ENCODE measurements around the gene ALKBH2.

ALKBH2 gene

DNA sequence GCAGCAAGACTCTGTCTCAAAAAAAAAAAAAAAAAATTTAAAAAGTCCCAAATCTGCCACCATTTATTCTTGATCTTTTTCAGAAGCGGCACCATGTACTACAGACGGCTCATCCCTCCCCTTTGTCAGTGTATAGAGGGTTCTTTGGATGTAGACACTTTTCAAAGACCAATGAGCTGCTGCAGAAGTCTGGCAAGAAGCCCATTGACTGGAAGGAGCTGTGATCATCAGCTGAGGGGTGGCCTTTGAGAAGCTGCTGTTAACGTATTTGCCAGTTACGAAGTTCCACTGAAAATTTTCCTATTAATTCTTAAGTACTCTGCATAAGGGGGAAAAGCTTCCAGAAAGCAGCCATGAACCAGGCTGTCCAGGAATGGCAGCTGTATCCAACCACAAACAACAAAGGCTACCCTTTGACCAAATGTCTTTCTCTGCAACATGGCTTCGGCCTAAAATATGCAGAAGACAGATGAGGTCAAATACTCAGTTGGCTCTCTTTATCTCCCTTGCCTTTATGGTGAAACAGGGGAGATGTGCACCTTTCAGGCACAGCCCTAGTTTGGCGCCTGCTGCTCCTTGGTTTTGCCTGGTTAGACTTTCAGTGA lies 16.6 kb upstream of the ALKBH2 start:
- no peak for TF ChIP-seq JUND (IDR thresholded peaks at IDR 0.05; ENCODE audit: low read depth)
- no peak for DNase-seq (ENCODE audit: low read depth in 1 of 2, low spot score in 1 of 2)
- in situ Hi-C loops (cut with HindIII; ENCODE audit: low pct_unique_long_range_greater_than_20kb, low sequenced_read_pairs), result no loop called here

DNA sequence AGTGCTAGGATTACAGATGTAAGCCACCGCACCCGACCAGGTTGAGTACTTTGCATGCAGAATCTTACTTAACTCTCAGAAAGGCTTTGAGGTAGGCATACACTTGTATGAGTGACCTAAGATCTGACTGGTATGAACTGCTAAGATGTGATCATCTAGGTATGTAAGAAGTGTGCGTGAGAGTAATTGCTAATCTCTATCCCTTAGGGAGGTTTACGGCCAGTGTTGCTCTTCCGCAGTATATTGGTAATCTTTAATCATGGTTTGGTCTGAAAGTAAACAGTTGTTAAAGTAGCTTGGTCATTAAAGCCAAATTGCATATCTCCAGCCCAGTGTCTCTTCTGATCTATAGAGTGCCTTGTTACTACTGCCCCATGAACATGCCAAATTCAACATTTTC lies 11.9 kb upstream of the ALKBH2 start:
- no peak for TF ChIP-seq JUND (IDR thresholded peaks at IDR 0.05; ENCODE audit: low read depth)
- no peak for DNase-seq (ENCODE audit: low read depth in 1 of 2, low spot score in 1 of 2)
- in situ Hi-C loops (cut with HindIII; ENCODE audit: low pct_unique_long_range_greater_than_20kb, low sequenced_read_pairs), result no loop called here

DNA sequence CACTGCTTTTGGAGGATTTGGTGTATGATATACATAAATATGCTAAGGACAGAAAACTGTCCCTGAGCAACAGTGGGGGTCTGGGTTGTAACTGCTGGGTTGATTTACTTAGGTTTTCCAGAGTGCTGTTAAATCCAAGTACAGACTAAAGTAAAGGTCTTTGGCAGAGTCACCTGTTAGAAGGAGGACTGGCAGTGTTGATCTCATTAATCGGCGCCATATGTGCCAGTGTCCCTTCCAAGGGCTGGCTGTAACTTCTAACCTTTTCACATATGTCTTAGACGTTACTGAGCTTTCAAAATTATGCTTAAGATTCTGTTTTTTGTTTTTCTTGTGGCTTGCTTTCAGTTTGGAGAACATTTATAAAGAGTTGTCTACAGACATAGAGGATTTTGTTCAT lies 9.2 kb upstream of the ALKBH2 start:
- no peak for TF ChIP-seq JUND (IDR thresholded peaks at IDR 0.05; ENCODE audit: low read depth)
- in situ Hi-C loops (cut with HindIII; ENCODE audit: low pct_unique_long_range_greater_than_20kb, low sequenced_read_pairs), result no loop called here
- DNase-seq (ENCODE audit: low read depth in 1 of 2, low spot score in 1 of 2), result no peak

DNA sequence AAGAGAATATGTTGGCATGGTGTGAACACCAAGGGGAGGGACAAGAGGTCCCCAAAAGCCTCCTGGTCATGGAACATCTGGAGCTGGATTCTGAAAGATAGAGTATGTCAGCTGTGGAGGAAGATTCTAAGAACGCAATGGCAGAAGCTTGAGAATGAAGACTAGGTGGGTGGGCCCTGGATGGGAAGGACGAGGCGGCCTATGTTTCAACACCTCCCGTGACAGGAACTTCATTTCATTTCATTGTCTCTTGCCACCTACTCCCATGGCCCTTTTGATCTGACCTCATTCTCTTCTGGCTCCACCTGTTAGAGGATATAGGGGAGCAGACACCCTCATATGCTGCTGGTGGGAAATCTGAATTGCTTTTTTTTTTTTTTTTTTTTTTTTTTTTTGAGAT lies 7.5 kb upstream of the ALKBH2 start:
- in situ Hi-C loops (cut with HindIII; ENCODE audit: low pct_unique_long_range_greater_than_20kb, low sequenced_read_pairs), result no loop called here
- no peak for TF ChIP-seq JUND (IDR thresholded peaks at IDR 0.05; ENCODE audit: low read depth)
- no peak for DNase-seq (ENCODE audit: low read depth in 1 of 2, low spot score in 1 of 2)

DNA sequence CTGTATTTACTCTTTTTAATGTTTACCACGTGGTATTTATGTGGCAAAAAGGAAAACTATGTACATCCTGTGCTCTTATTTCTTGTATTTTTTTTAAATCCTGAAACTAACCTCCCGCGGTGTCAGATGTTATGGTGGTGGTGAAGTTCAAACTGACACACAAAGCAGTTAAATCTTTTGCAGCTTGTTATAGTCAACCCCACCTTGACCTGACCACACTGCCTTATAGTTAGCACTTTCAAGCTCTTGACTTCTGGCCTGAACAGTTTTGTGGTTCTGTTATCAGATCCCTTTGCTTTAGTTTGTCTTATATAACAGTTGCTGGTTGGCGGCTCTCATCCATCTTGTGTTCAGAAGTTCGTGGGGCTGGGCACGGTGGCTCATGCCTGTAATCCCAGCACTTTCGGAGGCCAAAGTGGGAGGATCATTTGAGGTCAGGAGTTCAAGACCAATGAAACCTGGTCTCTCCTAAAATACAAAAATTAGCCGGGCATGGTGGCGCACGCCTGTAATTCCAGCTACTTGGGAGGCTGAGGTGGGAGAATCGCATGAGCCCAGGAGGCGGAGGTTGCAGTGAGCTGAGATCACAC lies 6.3 kb upstream of the ALKBH2 start:
- no peak for TF ChIP-seq JUND (IDR thresholded peaks at IDR 0.05; ENCODE audit: low read depth)
- no peak for DNase-seq (ENCODE audit: low read depth in 1 of 2, low spot score in 1 of 2)
- in situ Hi-C loops (cut with HindIII; ENCODE audit: low pct_unique_long_range_greater_than_20kb, low sequenced_read_pairs), result no loop called here

DNA sequence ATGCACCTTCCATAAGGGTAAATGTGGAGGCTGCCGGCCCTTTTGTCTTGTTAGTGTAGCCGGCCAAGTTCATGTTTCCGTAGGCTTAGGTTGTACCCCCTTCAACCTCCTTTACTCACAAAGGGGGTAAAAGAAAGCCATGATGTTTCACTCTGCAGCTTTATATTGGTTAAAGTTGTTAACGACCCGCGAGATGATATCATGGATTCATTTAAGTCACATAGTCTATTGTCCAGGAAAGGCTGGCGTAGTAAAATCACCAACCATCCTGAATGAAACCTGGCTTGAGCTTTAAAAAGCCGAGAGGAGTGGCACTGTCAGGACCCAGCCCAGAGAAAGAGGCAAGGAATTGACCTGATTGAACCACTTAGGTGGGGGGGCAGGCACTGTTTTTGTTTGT lies 5.4 kb upstream of the ALKBH2 start:
- no peak for TF ChIP-seq JUND (IDR thresholded peaks at IDR 0.05; ENCODE audit: low read depth)
- in situ Hi-C loops (cut with HindIII; ENCODE audit: low pct_unique_long_range_greater_than_20kb, low sequenced_read_pairs), result no loop called here
- no peak for DNase-seq (ENCODE audit: low read depth in 1 of 2, low spot score in 1 of 2)

DNA sequence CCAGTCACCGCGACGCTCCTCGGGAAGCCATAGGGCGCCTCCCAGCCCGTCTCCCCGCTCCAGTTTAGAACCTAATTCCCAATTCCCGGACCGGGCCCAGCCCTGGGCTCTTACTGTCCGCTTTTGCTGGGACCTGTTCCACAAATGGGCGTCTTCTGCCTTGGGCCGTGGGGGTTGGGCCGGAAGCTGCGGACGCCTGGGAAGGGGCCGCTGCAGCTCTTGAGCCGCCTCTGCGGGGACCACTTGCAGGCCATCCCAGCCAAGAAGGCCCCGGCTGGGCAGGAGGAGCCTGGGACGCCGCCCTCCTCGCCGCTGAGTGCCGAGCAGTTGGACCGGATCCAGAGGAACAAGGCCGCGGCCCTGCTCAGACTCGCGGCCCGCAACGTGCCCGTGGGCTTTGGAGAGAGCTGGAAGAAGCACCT lies 4.9 kb upstream of the ALKBH2 start:
- in situ Hi-C loops (cut with HindIII; ENCODE audit: low pct_unique_long_range_greater_than_20kb, low sequenced_read_pairs), result no loop called here
- peak; percentile 22 to 72 for DNase-seq (ENCODE audit: low read depth in 1 of 2, low spot score in 1 of 2)
- TF ChIP-seq JUND (IDR thresholded peaks at IDR 0.05; ENCODE audit: low read depth), result no peak

DNA sequence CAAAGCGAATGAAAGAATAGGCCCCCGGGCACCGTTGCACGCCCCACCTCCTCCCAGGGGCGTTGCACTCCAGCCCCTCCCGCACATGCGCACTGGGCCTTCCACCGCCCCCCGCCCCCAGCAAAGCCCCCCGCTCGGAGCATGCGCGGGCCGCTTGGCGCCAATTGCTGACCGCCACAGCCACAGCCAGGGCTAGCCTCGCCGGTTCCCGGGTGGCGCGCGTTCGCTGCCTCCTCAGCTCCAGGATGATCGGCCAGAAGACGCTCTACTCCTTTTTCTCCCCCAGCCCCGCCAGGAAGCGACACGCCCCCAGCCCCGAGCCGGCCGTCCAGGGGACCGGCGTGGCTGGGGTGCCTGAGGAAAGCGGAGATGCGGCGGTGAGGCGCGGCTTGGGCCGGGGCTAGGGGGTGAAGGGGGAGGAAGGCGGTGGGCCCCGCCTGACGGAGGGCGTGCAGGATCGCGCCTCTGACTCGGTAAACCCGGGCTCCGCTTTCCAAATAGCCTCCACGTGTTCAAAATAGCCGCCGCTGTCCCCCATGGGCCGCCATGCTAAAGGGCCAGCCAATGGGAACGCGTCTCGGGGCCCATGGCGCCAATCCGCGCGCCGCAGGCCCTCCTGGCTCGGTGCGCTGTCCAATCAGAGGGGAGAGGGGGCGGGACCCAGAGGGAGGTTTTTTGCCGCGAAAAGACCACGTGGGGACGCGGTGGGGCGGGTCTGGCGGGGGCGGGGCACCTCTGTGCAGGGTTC lies 4.3 kb upstream of the ALKBH2 start, which contains the start of gene UNG:
UNG (plus strand) TSS at position 163 of the 748 bp plus-strand sequence; CDS start at position 246, 83 bp downstream.
- no peak for TF ChIP-seq JUND (IDR thresholded peaks at IDR 0.05; ENCODE audit: low read depth)
- in situ Hi-C loops (cut with HindIII; ENCODE audit: low pct_unique_long_range_greater_than_20kb, low sequenced_read_pairs), result no loop called here
- DNase-seq (ENCODE audit: low read depth in 1 of 2, low spot score in 1 of 2), result peak; percentile 99

DNA sequence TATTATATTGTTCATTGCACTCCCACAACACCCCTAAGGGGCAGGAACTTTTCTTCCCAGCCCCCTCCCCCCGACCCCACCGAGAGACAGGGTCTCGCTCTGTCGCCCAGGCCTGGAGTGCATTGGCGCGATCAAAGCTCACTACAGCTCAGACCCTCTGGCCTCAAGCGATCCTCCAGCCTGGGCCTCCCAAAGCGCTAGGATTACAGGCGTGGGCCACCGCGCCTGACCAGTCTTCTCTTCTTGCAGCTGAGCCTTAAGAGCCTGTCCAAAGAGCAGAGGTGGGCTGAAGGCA lies 3.8 kb upstream of the ALKBH2 start:
- in situ Hi-C loops (cut with HindIII; ENCODE audit: low pct_unique_long_range_greater_than_20kb, low sequenced_read_pairs), result no loop called here
- TF ChIP-seq JUND (IDR thresholded peaks at IDR 0.05; ENCODE audit: low read depth), result no peak
- DNase-seq (ENCODE audit: low read depth in 1 of 2, low spot score in 1 of 2), result no peak

DNA sequence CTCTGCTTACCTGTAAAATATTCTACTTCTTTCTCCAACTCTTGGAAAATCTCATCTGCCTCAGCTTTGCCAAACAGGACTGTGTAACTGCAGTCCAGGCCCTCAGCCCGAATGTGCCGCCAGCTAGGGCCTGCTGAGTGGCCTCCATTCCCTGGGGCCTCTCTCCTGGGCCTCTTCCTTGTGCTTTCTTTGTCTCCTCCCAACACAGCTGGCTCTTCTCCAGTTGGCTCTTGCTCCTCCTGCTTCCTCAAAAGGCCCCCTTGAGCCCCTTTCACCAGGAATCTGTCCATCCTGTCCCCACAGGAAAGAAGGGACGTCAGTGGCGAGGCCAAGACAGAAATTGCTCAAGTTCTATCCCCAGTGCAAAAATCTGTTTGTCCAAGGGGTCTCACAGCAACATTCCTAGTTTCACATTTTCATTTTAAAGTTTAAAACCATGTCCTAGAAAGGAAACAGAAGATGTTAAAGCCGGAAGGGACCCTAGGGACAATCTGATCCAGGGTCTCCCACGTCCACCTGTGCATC lies 713 bp downstream of the ALKBH2 start:
- no peak for DNase-seq (ENCODE audit: low read depth in 1 of 2, low spot score in 1 of 2)
- in situ Hi-C loops (cut with HindIII; ENCODE audit: low pct_unique_long_range_greater_than_20kb, low sequenced_read_pairs), result no loop called here
- TF ChIP-seq JUND (IDR thresholded peaks at IDR 0.05; ENCODE audit: low read depth), result no peak

DNA sequence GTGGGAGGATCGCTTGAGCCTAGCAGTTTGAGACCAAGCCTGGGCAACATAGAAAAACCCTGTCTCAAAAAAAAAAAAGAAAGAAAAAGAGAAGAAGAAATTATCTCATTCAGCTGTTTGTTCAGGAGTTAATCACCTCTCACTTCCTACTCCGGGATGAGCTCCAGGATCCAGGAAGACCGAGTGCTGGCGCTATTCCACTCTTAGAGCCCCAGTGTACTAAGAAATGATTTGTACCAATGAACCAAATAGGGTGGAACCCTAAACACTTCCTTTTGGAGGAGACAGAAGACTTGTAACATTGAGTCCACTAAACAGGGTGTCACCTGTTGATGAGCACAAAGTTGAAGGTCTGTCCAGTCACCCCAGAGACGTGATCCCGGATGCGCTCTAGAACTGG lies 3.6 kb downstream of the ALKBH2 start:
- no peak for DNase-seq (ENCODE audit: low read depth in 1 of 2, low spot score in 1 of 2)
- in situ Hi-C loops (cut with HindIII; ENCODE audit: low pct_unique_long_range_greater_than_20kb, low sequenced_read_pairs), result no loop called here
- TF ChIP-seq JUND (IDR thresholded peaks at IDR 0.05; ENCODE audit: low read depth), result no peak

DNA sequence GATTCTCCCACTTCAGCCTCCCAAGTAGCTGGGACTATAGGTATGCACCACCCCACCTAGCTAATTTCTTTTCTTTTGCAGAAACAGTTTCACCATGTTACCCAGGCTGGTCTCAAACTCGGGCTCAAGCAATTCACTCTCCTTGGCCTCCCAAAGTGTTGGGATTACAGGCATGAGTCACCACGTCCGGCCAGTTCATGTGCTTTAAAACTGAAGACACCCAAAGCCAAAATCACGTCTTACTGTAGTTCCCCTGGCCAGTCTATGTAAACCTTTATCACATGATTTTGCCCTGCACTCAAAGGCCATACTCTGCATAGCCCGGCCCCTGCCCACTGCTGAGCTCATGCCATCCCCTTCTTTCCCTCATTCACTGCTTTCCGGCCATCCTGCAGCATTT lies 4.5 kb downstream of the ALKBH2 start:
- no peak for TF ChIP-seq JUND (IDR thresholded peaks at IDR 0.05; ENCODE audit: low read depth)
- in situ Hi-C loops (cut with HindIII; ENCODE audit: low pct_unique_long_range_greater_than_20kb, low sequenced_read_pairs), result no loop called here
- no peak for DNase-seq (ENCODE audit: low read depth in 1 of 2, low spot score in 1 of 2)

DNA sequence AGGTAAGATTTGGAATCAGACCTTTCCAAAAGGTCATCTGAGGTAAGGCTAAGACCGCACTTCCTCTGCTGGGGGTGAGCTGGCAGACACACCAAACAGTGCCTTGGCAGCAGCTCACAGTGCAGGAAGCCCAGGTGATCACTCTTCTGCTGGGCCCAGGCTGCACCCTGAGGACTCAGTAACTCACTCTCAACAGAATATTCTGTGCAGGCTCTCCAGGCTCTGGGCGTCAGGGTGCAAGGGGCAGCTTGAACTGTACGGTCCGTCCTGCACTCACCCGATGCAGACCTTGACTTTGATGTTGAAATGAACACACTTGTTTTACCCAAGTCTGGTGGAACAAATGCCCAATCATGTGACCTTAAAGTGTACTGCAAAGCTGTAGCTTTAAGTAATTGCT lies 6.0 kb downstream of the ALKBH2 start:
- no peak for DNase-seq (ENCODE audit: low read depth in 1 of 2, low spot score in 1 of 2)
- TF ChIP-seq JUND (IDR thresholded peaks at IDR 0.05; ENCODE audit: low read depth), result no peak
- in situ Hi-C loops (cut with HindIII; ENCODE audit: low pct_unique_long_range_greater_than_20kb, low sequenced_read_pairs), result no loop called here

All from T47D (cell line).